IMR-90 (cell line): Measurements from ENCODE around the gene FRK.

Experiments
- CEBPB ChIP-seq: IDR thresholded peaks from 2 replicates; pipeline ENCODE4 v1.6.1; 2012; ENCODE audit warnings: low read depth, low read length, improper control_type of control experiment
- CHD1 ChIP-seq: IDR thresholded peaks from 2 replicates; pipeline ENCODE4 v1.6.1; 2012; ENCODE audit warnings: low read depth, low read length, improper control_type of control experiment
- POLR2A ChIP-seq: IDR thresholded peaks from 2 replicates; pipeline ENCODE4 v1.6.1; 2012; ENCODE audit warnings: mild to moderate bottlenecking, low read depth, low read length
- RCOR1 ChIP-seq: IDR thresholded peaks from 2 replicates; pipeline ENCODE4 v1.6.1; 2012; ENCODE audit warnings: mild to moderate bottlenecking, low read length, improper control_type of control experiment; ENCODE audit not compliant: insufficient replicate concordance
- TF ChIP-seq, protein P1 (sequence below): conservative IDR thresholded peaks from 2 replicates; pipeline ENCODE4 v1.5.1; 2012; ENCODE audit warnings: mild to moderate bottlenecking, low read depth, low read length, improper control_type of control experiment
- TF ChIP-seq, protein P2 (sequence below): fragments of 150-350 bp; IDR thresholded peaks from 2 replicates; pipeline ENCODE4 v1.6.1; 2017; ENCODE audit warnings: mild to moderate bottlenecking, antibody characterized with exemption, low read length, low read depth

GRCh38 chr6:115899730-115900282, 160.9 kb downstream of the FRK start:
- TF ChIP-seq, protein P1, sequence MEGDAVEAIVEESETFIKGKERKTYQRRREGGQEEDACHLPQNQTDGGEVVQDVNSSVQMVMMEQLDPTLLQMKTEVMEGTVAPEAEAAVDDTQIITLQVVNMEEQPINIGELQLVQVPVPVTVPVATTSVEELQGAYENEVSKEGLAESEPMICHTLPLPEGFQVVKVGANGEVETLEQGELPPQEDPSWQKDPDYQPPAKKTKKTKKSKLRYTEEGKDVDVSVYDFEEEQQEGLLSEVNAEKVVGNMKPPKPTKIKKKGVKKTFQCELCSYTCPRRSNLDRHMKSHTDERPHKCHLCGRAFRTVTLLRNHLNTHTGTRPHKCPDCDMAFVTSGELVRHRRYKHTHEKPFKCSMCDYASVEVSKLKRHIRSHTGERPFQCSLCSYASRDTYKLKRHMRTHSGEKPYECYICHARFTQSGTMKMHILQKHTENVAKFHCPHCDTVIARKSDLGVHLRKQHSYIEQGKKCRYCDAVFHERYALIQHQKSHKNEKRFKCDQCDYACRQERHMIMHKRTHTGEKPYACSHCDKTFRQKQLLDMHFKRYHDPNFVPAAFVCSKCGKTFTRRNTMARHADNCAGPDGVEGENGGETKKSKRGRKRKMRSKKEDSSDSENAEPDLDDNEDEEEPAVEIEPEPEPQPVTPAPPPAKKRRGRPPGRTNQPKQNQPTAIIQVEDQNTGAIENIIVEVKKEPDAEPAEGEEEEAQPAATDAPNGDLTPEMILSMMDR = no peak
- TF ChIP-seq RCOR1 (no peak), POLR2A (no peak), CHD1 (no peak), CEBPB (no peak)
- TF ChIP-seq, protein P2, sequence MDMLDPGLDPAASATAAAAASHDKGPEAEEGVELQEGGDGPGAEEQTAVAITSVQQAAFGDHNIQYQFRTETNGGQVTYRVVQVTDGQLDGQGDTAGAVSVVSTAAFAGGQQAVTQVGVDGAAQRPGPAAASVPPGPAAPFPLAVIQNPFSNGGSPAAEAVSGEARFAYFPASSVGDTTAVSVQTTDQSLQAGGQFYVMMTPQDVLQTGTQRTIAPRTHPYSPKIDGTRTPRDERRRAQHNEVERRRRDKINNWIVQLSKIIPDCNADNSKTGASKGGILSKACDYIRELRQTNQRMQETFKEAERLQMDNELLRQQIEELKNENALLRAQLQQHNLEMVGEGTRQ = no peak
